HG03175 (cell line): ENCODE data around the gene BTNL2.
A peak's percentile ranks its signal among the peaks of the same experiment; 100 is the strongest.

ENCODE experiments used
- ATAC-seq: cut with Tn5 transposase; IDR thresholded peaks from one replicate; pipeline ENCODE4 v1.9.1; 2021; ENCODE audit warnings: mild to moderate bottlenecking, moderate library complexity; ENCODE audit not compliant: unreplicated experiment

The BTNL2 gene

GRCh38 chr6:32416036-32416435 is 9.1 kb upstream of the BTNL2 start:
- no peak for ATAC-seq

GRCh38 chr6:32415521-32416019 is 8.6 kb upstream of the BTNL2 start:
- no peak for ATAC-seq

GRCh38 chr6:32413427-32414047 is 6.6 kb upstream of the BTNL2 start:
- no peak for ATAC-seq

- ATAC-seq, result no peak
These were observed 4.8 kb upstream of the BTNL2 start for GRCh38 chr6:32411566-32412327.

- ATAC-seq, result no peak
These were observed 3.9 kb upstream of the BTNL2 start for GRCh38 chr6:32410906-32411305.

- ATAC-seq, result no peak
These were observed 784 bp downstream of the BTNL2 start for GRCh38 chr6:32406197-32406596.

- no peak for ATAC-seq
These were observed 1.3 kb downstream of the BTNL2 start for GRCh38 chr6:32405656-32406055.

- ATAC-seq, result no peak
These were observed 4.2 kb downstream of the BTNL2 start for GRCh38 chr6:32402812-32403211.

GRCh38 chr6:32401284-32401963 is 5.6 kb downstream of the BTNL2 start:
- ATAC-seq, result no peak

- ATAC-seq, result peak; percentile 60
These were observed 9.6 kb downstream of the BTNL2 start for GRCh38 chr6:32397252-32397920.

GRCh38 chr6:32396028-32396427 is 11.0 kb downstream of the BTNL2 start:
- no peak for ATAC-seq

- ATAC-seq, result no peak
These were observed 13.1 kb downstream of the BTNL2 start for GRCh38 chr6:32393665-32394420.

GRCh38 chr6:32391505-32391904 is 15.5 kb downstream of the BTNL2 start:
- no peak for ATAC-seq

GRCh38 chr6:32387589-32388340 is 19.2 kb downstream of the BTNL2 start:
- no peak for ATAC-seq

GRCh38 chr6:32386040-32386439 is 20.9 kb downstream of the BTNL2 start:
- ATAC-seq, result no peak

- ATAC-seq, result no peak
These were observed 24.1 kb downstream of the BTNL2 start for GRCh38 chr6:32382757-32383420.

GRCh38 chr6:32379545-32379944 is 27.4 kb downstream of the BTNL2 start:
- no peak for ATAC-seq

- ATAC-seq, result no peak
These were observed 31.0 kb downstream of the BTNL2 start for GRCh38 chr6:32375739-32376529.

- no peak for ATAC-seq
These were observed 35.2 kb downstream of the BTNL2 start, which contains the start of gene TSBP1 for GRCh38 chr6:32371803-32372202. TSS of gene TSBP1 (minus strand) at chr6:32371903. CDS start at chr6:32371706, 197 bp downstream.
